ENCODE measurements around the gene HOXC10.

DNA sequence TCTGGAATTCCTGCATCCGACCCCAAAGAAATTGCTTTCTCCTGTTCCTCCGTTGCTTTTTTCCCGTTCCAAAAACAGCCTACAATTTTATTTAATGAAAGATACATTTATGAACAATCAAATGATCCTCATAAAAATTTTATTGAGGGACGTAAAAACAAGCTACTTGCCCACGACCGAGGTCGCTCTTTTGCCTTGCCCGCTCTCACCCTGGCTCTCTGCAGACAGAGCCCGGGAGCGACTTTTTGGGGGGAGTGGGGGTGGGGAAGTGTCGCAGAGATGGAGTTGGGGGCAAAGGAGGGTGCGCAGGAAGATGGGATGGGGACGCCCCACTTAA is 13.9 kb downstream of the HOXC10 start:
- TF ChIP-seq, protein P1, sequence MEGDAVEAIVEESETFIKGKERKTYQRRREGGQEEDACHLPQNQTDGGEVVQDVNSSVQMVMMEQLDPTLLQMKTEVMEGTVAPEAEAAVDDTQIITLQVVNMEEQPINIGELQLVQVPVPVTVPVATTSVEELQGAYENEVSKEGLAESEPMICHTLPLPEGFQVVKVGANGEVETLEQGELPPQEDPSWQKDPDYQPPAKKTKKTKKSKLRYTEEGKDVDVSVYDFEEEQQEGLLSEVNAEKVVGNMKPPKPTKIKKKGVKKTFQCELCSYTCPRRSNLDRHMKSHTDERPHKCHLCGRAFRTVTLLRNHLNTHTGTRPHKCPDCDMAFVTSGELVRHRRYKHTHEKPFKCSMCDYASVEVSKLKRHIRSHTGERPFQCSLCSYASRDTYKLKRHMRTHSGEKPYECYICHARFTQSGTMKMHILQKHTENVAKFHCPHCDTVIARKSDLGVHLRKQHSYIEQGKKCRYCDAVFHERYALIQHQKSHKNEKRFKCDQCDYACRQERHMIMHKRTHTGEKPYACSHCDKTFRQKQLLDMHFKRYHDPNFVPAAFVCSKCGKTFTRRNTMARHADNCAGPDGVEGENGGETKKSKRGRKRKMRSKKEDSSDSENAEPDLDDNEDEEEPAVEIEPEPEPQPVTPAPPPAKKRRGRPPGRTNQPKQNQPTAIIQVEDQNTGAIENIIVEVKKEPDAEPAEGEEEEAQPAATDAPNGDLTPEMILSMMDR (IDR thresholded peaks at IDR 0.05; ENCODE audit: insufficient read depth, low read length): no peak
- TF ChIP-seq POLR2AphosphoS5 (IDR thresholded peaks at IDR 0.05; ENCODE audit: low read depth) (no peak), SPI1 (IDR thresholded peaks at IDR 0.05; ENCODE audit: borderline replicate concordance, low read depth) (no peak), GABPA (IDR thresholded peaks at IDR 0.05; ENCODE audit: low read depth) (no peak)
- TF ChIP-seq, protein P2, sequence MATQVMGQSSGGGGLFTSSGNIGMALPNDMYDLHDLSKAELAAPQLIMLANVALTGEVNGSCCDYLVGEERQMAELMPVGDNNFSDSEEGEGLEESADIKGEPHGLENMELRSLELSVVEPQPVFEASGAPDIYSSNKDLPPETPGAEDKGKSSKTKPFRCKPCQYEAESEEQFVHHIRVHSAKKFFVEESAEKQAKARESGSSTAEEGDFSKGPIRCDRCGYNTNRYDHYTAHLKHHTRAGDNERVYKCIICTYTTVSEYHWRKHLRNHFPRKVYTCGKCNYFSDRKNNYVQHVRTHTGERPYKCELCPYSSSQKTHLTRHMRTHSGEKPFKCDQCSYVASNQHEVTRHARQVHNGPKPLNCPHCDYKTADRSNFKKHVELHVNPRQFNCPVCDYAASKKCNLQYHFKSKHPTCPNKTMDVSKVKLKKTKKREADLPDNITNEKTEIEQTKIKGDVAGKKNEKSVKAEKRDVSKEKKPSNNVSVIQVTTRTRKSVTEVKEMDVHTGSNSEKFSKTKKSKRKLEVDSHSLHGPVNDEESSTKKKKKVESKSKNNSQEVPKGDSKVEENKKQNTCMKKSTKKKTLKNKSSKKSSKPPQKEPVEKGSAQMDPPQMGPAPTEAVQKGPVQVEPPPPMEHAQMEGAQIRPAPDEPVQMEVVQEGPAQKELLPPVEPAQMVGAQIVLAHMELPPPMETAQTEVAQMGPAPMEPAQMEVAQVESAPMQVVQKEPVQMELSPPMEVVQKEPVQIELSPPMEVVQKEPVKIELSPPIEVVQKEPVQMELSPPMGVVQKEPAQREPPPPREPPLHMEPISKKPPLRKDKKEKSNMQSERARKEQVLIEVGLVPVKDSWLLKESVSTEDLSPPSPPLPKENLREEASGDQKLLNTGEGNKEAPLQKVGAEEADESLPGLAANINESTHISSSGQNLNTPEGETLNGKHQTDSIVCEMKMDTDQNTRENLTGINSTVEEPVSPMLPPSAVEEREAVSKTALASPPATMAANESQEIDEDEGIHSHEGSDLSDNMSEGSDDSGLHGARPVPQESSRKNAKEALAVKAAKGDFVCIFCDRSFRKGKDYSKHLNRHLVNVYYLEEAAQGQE (IDR thresholded peaks at IDR 0.05; ENCODE audit: insufficient replicate concordance, low read depth): no peak
